Mammary epithelial cell (primary cell): Measurements from ENCODE around the gene SH3D19.

Experiments used
- EZH2 ChIP-seq: IDR thresholded peaks from 2 replicates; pipeline ENCODE4 v1.6.1; 2012; ENCODE audit warnings: low read length, inconsistent platforms, borderline replicate concordance
- TF ChIP-seq, protein P1 (sequence below), 2 donors: IDR thresholded peaks in 1 of 2; conservative IDR thresholded peaks in 1 of 2; 2 replicates each; pipeline ENCODE4 v1.5.1; 2011 to 2012; ENCODE audit warnings: inconsistent platforms in 2 of 2, low read length in 2 of 2, mild to moderate bottlenecking in 2 of 2, control low read depth in 1 of 2, low read depth in 1 of 2; ENCODE audit not compliant: insufficient read depth in 1 of 2; ENCODE audit errors: extremely low read depth in 1 of 2

DNA sequence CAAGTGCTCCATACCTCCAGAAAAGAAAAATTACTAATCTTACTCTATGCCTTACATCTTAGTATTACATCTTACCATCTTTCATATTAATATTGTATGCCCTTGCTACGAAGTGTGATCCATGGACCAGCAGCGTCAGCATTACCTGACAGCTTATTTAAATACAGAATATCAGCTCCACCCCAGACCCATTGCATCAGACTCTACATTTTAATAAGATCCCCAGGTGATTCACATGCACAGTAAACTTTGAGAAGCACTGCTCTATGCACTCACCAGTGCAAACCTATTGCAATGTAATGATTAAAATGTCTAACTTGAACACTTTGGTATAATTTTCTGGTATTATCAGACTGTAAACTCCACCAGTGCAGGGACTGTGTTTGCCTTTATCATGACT is 14.1 kb upstream of the SH3D19 start:
- TF ChIP-seq, protein P1, sequence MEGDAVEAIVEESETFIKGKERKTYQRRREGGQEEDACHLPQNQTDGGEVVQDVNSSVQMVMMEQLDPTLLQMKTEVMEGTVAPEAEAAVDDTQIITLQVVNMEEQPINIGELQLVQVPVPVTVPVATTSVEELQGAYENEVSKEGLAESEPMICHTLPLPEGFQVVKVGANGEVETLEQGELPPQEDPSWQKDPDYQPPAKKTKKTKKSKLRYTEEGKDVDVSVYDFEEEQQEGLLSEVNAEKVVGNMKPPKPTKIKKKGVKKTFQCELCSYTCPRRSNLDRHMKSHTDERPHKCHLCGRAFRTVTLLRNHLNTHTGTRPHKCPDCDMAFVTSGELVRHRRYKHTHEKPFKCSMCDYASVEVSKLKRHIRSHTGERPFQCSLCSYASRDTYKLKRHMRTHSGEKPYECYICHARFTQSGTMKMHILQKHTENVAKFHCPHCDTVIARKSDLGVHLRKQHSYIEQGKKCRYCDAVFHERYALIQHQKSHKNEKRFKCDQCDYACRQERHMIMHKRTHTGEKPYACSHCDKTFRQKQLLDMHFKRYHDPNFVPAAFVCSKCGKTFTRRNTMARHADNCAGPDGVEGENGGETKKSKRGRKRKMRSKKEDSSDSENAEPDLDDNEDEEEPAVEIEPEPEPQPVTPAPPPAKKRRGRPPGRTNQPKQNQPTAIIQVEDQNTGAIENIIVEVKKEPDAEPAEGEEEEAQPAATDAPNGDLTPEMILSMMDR (conservative IDR thresholded peaks at IDR 0.05 in 1 of 2, IDR thresholded peaks at IDR 0.05 in 1 of 2; ENCODE audit: extremely low read depth in 1 of 2, insufficient read depth in 1 of 2, low read depth in 1 of 2, low read length in 2 of 2): no peak
- no peak for TF ChIP-seq EZH2
